A549 (cell line): ENCODE measurements around the gene PHTF2.

Experiments
- EP300 ChIP-seq, 2 experiments: fragments of >200 bp; sonication (Bioruptor Twin); formaldehyde crosslinking; IDR thresholded peaks; 2 replicates in 1 of 2; 3 replicates in 1 of 2; pipeline ENCODE4 v1.6.1; 2016 to 2017
- FOXS1 ChIP-seq: fragments of 250-450 bp; sonication (Bioruptor Pico); IDR thresholded peaks from 2 replicates; pipeline ENCODE4 v1.5.0; 2020; ENCODE audit warnings: mild to moderate bottlenecking, moderate library complexity
- KDM1A ChIP-seq: fragments of 200-600 bp; sonication (generic); IDR thresholded peaks from 2 replicates; pipeline ENCODE4 v1.6.1; 2016; ENCODE audit warnings: low read depth, mild to moderate bottlenecking
- KDM5A ChIP-seq: fragments of 200-600 bp; sonication (generic); IDR thresholded peaks from 2 replicates; pipeline ENCODE4 v1.6.1; 2016; ENCODE audit warnings: antibody characterized with exemption, mild to moderate bottlenecking
- PHF8 ChIP-seq: fragments of 200-600 bp; sonication (generic); IDR thresholded peaks from 2 replicates; pipeline ENCODE4 v1.6.1; 2016; ENCODE audit warnings: low read depth, mild to moderate bottlenecking, antibody characterized with exemption, moderate library complexity, borderline replicate concordance
- POLR2A ChIP-seq: IDR thresholded peaks from 2 replicates; pipeline ENCODE4 v1.6.1; 2012; ENCODE audit warnings: mild to moderate bottlenecking, low read length
- POLR2AphosphoS2 ChIP-seq: conservative IDR thresholded peaks from 2 replicates; pipeline ENCODE4 v1.6.1; 2012; ENCODE audit warnings: low read length, improper control_type of control experiment, inconsistent platforms
- RAD21 ChIP-seq, 2 experiments: fragments of >200 bp in 1 of 2; sonication (Bioruptor Twin) in 1 of 2; formaldehyde crosslinking in 1 of 2; IDR thresholded peaks in 1 of 2; conservative IDR thresholded peaks in 1 of 2; 2 replicates in 1 of 2; 3 replicates in 1 of 2; pipeline ENCODE4 v1.6.1; 2012 to 2018; ENCODE audit warnings: inconsistent platforms in 1 of 2
- RARB ChIP-seq: fragments of 250-450 bp; sonication (Bioruptor Pico); IDR thresholded peaks from 2 replicates; pipeline ENCODE4 v1.8.0; 2021; ENCODE audit warnings: mild to moderate bottlenecking, moderate library complexity
- RFX5 ChIP-seq: fragments of 450-650 bp; IDR thresholded peaks from 2 replicates; pipeline ENCODE4 v1.7.1; 2014; ENCODE audit warnings: antibody characterized with exemption, mild to moderate bottlenecking, moderate library complexity
- TF ChIP-seq, protein P1 (sequence below): fragments of >200 bp; sonication (Bioruptor Twin); formaldehyde crosslinking; IDR thresholded peaks from 3 replicates; pipeline ENCODE4 v1.5.1; 2016
- TF ChIP-seq, protein P2 (sequence below): fragments of 200-600 bp; sonication (generic); IDR thresholded peaks from 2 replicates; pipeline ENCODE4 v1.6.1; 2016; ENCODE audit warnings: antibody characterized with exemption, mild to moderate bottlenecking, moderate library complexity
- TF ChIP-seq, protein P3 (sequence below): IDR thresholded peaks from 2 replicates; pipeline ENCODE4 v1.6.1; 2012
- TF ChIP-seq, protein P4 (sequence below): fragments of >200 bp; sonication (Bioruptor Twin); formaldehyde crosslinking; IDR thresholded peaks from 2 replicates; pipeline ENCODE4 v1.6.1; 2016

DNA sequence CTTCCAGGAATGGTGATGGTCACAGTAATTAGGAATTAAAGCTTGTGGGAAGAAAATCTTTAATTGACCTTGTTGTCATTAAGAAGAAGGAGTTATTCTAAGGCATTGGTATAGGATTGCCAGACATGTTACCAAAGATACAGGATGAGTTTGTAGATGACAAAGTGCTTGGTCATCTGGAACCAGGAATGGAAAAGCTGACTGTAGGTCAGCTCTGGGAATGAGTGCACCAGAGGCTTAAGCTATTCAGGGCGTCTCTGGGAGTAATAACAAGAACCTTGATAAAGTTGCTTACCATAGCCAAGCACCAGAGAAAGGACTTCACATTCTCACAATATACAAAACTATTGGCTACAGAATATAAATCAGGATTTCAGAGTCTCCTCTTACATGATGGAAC is 89.0 kb downstream of the PHTF2 start:
- TF ChIP-seq, protein P1, sequence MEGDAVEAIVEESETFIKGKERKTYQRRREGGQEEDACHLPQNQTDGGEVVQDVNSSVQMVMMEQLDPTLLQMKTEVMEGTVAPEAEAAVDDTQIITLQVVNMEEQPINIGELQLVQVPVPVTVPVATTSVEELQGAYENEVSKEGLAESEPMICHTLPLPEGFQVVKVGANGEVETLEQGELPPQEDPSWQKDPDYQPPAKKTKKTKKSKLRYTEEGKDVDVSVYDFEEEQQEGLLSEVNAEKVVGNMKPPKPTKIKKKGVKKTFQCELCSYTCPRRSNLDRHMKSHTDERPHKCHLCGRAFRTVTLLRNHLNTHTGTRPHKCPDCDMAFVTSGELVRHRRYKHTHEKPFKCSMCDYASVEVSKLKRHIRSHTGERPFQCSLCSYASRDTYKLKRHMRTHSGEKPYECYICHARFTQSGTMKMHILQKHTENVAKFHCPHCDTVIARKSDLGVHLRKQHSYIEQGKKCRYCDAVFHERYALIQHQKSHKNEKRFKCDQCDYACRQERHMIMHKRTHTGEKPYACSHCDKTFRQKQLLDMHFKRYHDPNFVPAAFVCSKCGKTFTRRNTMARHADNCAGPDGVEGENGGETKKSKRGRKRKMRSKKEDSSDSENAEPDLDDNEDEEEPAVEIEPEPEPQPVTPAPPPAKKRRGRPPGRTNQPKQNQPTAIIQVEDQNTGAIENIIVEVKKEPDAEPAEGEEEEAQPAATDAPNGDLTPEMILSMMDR, result no peak
- TF ChIP-seq, protein P2, sequence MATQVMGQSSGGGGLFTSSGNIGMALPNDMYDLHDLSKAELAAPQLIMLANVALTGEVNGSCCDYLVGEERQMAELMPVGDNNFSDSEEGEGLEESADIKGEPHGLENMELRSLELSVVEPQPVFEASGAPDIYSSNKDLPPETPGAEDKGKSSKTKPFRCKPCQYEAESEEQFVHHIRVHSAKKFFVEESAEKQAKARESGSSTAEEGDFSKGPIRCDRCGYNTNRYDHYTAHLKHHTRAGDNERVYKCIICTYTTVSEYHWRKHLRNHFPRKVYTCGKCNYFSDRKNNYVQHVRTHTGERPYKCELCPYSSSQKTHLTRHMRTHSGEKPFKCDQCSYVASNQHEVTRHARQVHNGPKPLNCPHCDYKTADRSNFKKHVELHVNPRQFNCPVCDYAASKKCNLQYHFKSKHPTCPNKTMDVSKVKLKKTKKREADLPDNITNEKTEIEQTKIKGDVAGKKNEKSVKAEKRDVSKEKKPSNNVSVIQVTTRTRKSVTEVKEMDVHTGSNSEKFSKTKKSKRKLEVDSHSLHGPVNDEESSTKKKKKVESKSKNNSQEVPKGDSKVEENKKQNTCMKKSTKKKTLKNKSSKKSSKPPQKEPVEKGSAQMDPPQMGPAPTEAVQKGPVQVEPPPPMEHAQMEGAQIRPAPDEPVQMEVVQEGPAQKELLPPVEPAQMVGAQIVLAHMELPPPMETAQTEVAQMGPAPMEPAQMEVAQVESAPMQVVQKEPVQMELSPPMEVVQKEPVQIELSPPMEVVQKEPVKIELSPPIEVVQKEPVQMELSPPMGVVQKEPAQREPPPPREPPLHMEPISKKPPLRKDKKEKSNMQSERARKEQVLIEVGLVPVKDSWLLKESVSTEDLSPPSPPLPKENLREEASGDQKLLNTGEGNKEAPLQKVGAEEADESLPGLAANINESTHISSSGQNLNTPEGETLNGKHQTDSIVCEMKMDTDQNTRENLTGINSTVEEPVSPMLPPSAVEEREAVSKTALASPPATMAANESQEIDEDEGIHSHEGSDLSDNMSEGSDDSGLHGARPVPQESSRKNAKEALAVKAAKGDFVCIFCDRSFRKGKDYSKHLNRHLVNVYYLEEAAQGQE, result no peak
- TF ChIP-seq RAD21 (conservative IDR thresholded peaks at IDR 0.05 in 1 of 2, IDR thresholded peaks at IDR 0.05 in 1 of 2) (no peak), RFX5 (no peak), POLR2A (no peak), KDM1A (no peak), EP300 (IDR thresholded peaks at IDR 0.05) (no peak), RARB (no peak), FOXS1 (no peak), PHF8 (no peak), POLR2AphosphoS2 (no peak), KDM5A (no peak)
- TF ChIP-seq, protein P3, sequence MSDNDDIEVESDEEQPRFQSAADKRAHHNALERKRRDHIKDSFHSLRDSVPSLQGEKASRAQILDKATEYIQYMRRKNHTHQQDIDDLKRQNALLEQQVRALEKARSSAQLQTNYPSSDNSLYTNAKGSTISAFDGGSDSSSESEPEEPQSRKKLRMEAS, result no peak
- TF ChIP-seq, protein P4, sequence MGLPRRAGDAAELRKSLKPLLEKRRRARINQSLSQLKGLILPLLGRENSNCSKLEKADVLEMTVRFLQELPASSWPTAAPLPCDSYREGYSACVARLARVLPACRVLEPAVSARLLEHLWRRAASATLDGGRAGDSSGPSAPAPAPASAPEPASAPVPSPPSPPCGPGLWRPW, result no peak
